Measurements from ENCODE around the gene FNBP1.
A peak's percentile ranks its signal among the peaks of the same experiment; 100 is the strongest.
"Not testable (repeated sequence)": the region's sequence is repeated elsewhere in the genome, so short reads cannot be mapped to it uniquely, and the experiment has no call there.

The FNBP1 gene

GRCh38 chr9:129991139-129991538 lies 51.9 kb downstream of the FNBP1 start:
- DNase-seq (ENCODE audit: low read depth in 2 of 2), result not testable (repeated sequence)

GRCh38 chr9:129990269-129991010 lies 52.5 kb downstream of the FNBP1 start:
- DNase-seq (ENCODE audit: low read depth in 2 of 2), result no peak

- DNase-seq (ENCODE audit: low read depth in 2 of 2), result no peak
These were observed 53.2 kb downstream of the FNBP1 start for GRCh38 chr9:129989740-129990139.

- DNase-seq (ENCODE audit: low read depth in 2 of 2), result no peak
These were observed 53.7 kb downstream of the FNBP1 start for GRCh38 chr9:129989362-129989708.

GRCh38 chr9:129988607-129989361 lies 54.2 kb downstream of the FNBP1 start:
- DNase-seq (ENCODE audit: low read depth in 2 of 2), result no peak

- no peak for DNase-seq (ENCODE audit: low read depth in 2 of 2)
These were observed 55.0 kb downstream of the FNBP1 start for GRCh38 chr9:129987941-129988340.

GRCh38 chr9:129987047-129987446 lies 55.9 kb downstream of the FNBP1 start:
- no peak for DNase-seq (ENCODE audit: low read depth in 2 of 2)

- DNase-seq (ENCODE audit: low read depth in 2 of 2), result not testable (repeated sequence)
These were observed 58.4 kb downstream of the FNBP1 start for GRCh38 chr9:129984589-129984988.

GRCh38 chr9:129983891-129984290 lies 59.1 kb downstream of the FNBP1 start:
- no peak for DNase-seq (ENCODE audit: low read depth in 2 of 2)

GRCh38 chr9:129981180-129981907 lies 61.6 kb downstream of the FNBP1 start:
- DNase-seq (ENCODE audit: low read depth in 2 of 2), result no peak

- DNase-seq (ENCODE audit: low read depth in 2 of 2), result not testable (repeated sequence)
These were observed 62.8 kb downstream of the FNBP1 start for GRCh38 chr9:129980224-129980623.

GRCh38 chr9:129979071-129979745 lies 63.8 kb downstream of the FNBP1 start:
- no peak for DNase-seq (ENCODE audit: low read depth in 2 of 2)

- DNase-seq (ENCODE audit: low read depth in 2 of 2), result no peak
These were observed 70.2 kb downstream of the FNBP1 start for GRCh38 chr9:129972816-129973215.

GRCh38 chr9:129968690-129969485 lies 74.1 kb downstream of the FNBP1 start:
- DNase-seq (ENCODE audit: low read depth in 2 of 2), result no peak

- DNase-seq (ENCODE audit: low read depth in 2 of 2), result no peak
These were observed 77.9 kb downstream of the FNBP1 start for GRCh38 chr9:129964901-129965734.

GRCh38 chr9:129962889-129963703 lies 79.9 kb downstream of the FNBP1 start:
- DNase-seq (ENCODE audit: low read depth in 2 of 2), result peak; percentile 55 to 61

GRCh38 chr9:129962451-129962864 lies 80.5 kb downstream of the FNBP1 start:
- DNase-seq (ENCODE audit: low read depth in 2 of 2), result no peak

GRCh38 chr9:129958796-129959195 lies 84.2 kb downstream of the FNBP1 start:
- no peak for DNase-seq (ENCODE audit: low read depth in 2 of 2)

- no peak for DNase-seq (ENCODE audit: low read depth in 2 of 2)
These were observed 88.0 kb downstream of the FNBP1 start for GRCh38 chr9:129954868-129955550.

Measured in stimulated activated CD4-positive, alpha-beta T cell treated with anti-CD3 and anti-CD28 coated beads, Interleukin-15, amount 100 ng/mL, for 48 hours (primary cell).